ENCODE results near the gene SMIM20.

DNA sequence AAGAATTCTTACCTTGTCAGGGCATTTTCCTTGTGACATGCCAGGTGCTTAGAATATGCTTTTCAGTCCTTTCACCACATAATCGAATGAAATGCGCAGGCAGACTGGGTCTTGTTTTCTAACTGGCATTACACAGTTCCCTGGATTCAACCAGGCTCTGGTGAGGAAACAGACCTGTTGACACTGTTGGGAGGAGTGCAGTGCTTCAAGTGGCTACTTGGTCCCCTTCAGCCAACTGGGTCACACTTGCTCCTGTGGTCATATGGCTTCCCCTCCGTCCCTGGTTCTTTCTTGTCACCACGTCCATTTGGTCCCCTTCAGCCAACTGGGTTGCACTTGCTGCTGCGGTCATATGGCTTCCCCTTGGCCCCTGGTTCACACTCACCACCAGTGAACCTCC, 9.7 kb downstream of the SMIM20 start:
- TF ChIP-seq, protein P1, sequence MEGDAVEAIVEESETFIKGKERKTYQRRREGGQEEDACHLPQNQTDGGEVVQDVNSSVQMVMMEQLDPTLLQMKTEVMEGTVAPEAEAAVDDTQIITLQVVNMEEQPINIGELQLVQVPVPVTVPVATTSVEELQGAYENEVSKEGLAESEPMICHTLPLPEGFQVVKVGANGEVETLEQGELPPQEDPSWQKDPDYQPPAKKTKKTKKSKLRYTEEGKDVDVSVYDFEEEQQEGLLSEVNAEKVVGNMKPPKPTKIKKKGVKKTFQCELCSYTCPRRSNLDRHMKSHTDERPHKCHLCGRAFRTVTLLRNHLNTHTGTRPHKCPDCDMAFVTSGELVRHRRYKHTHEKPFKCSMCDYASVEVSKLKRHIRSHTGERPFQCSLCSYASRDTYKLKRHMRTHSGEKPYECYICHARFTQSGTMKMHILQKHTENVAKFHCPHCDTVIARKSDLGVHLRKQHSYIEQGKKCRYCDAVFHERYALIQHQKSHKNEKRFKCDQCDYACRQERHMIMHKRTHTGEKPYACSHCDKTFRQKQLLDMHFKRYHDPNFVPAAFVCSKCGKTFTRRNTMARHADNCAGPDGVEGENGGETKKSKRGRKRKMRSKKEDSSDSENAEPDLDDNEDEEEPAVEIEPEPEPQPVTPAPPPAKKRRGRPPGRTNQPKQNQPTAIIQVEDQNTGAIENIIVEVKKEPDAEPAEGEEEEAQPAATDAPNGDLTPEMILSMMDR (IDR thresholded peaks at IDR 0.05; ENCODE audit: borderline replicate concordance, extremely low read depth, low read length, poor library complexity, severe bottlenecking): no peak
- no peak for TF ChIP-seq EZH2 (IDR thresholded peaks at IDR 0.05; ENCODE audit: borderline replicate concordance, low read depth, low read length, severe bottlenecking)
